Mucosa of gallbladder (tissue), 1 donor: ENCODE results near the gene TMC1. TPM values are rescaled to one million over a fixed set of nuclear protein-coding genes. Genes with fewer than 3 reads are reported as not detected.
"Not testable (repeated sequence)": the region's sequence is repeated elsewhere in the genome, so short reads cannot be mapped to it uniquely, and the experiment has no call there.

Experiments used
- DNase-seq: peaks from one replicate; pipeline ENCODE4 v3.0.0-alpha.2; 2020; ENCODE audit warnings: low spot score
- total RNA-seq: library from RNA; stranded (reverse); gene quantifications from one replicate; pipeline ENCODE4 v1.2.1, GENCODE V29; 2021
- donor health status: DM: no; HTN: no; CAD: no.

The TMC1 gene
- total RNA-seq, 1 donor from 2014 or later: not detected

GRCh38 chr9:72758944-72759343, 237.5 kb downstream of the TMC1 start:
- DNase-seq: no peak

GRCh38 chr9:72763022-72763421, 241.6 kb downstream of the TMC1 start:
- DNase-seq: no peak

- DNase-seq: no peak
Measured at GRCh38 chr9:72769546-72769945, 248.1 kb downstream of the TMC1 start.

GRCh38 chr9:72772661-72773060, 251.3 kb downstream of the TMC1 start:
- no peak for DNase-seq

- no peak for DNase-seq
Measured at GRCh38 chr9:72773570-72773969, 252.2 kb downstream of the TMC1 start.

- DNase-seq: no peak
Measured at GRCh38 chr9:72775570-72775969, 254.2 kb downstream of the TMC1 start.

- no peak for DNase-seq
Measured at GRCh38 chr9:72779614-72780013, 258.2 kb downstream of the TMC1 start.

GRCh38 chr9:72786948-72787347, 265.5 kb downstream of the TMC1 start:
- DNase-seq: no peak

GRCh38 chr9:72788966-72789735, 267.7 kb downstream of the TMC1 start:
- DNase-seq: no peak

- DNase-seq: no peak
Measured at GRCh38 chr9:72789885-72790284, 268.5 kb downstream of the TMC1 start.

GRCh38 chr9:72790989-72791388, 269.6 kb downstream of the TMC1 start:
- DNase-seq: no peak

GRCh38 chr9:72791436-72791835, 270.0 kb downstream of the TMC1 start:
- no peak for DNase-seq

- no peak for DNase-seq
Measured at GRCh38 chr9:72794946-72795345, 273.5 kb downstream of the TMC1 start.

- no peak for DNase-seq
Measured at GRCh38 chr9:72800328-72800994, 279.1 kb downstream of the TMC1 start.

GRCh38 chr9:72805238-72805637, 283.8 kb downstream of the TMC1 start:
- DNase-seq: no peak

GRCh38 chr9:72806313-72806809, 285.0 kb downstream of the TMC1 start:
- DNase-seq: not testable (repeated sequence)

GRCh38 chr9:72807765-72808445, 286.5 kb downstream of the TMC1 start:
- no peak for DNase-seq

- no peak for DNase-seq
Measured at GRCh38 chr9:72808446-72808768, 287.0 kb downstream of the TMC1 start.

GRCh38 chr9:72809586-72809985, 288.2 kb downstream of the TMC1 start:
- DNase-seq: no peak

- no peak for DNase-seq
Measured at GRCh38 chr9:72812559-72813111, 291.2 kb downstream of the TMC1 start.

- no peak for DNase-seq
Measured at GRCh38 chr9:72813544-72813943, 292.1 kb downstream of the TMC1 start.

GRCh38 chr9:72814083-72814597, 292.7 kb downstream of the TMC1 start:
- no peak for DNase-seq
